Measurements from ENCODE around the gene SARNP. TPM values are rescaled to one million over a fixed set of nuclear protein-coding genes. Genes with fewer than 3 reads are reported as not detected.

SARNP gene
- total RNA-seq, 1 donor from 2014 or later, result 266 TPM

- peaks cover 19% of the 10 kb centered on the region for H3K4me1 ChIP-seq
- H3F3A ChIP-seq (ENCODE audit: low read depth), result peaks cover 39% of the 10 kb centered on the region
- Mint-ChIP-seq H3K9me3 (no peaks in the 10 kb centered on the region), H3K4me1 (peaks cover 32% of the 10 kb centered on the region), H3K4me3 (no peak overlapping the region), H3K27me3 (ENCODE audit: insufficient read depth, low read depth) (peaks cover 6% of the 10 kb centered on the region), H3K27ac (no peak overlapping the region), H3K36me3 (no peaks in the 10 kb centered on the region)
- H2AFZ ChIP-seq (replicated peaks), result no peak overlapping the region
- no peaks in the 10 kb centered on the region for H3K36me3 ChIP-seq
- H3K4me2 ChIP-seq, result no peak overlapping the region
- H3K27ac ChIP-seq, result no peak overlapping the region
- peaks cover 6% of the 10 kb centered on the region for H4K20me1 ChIP-seq (ENCODE audit: low read depth)
- H3K79me2 ChIP-seq (ENCODE audit: low read depth), result no peaks in the 10 kb centered on the region
- no peak overlapping the region for H3K4me3 ChIP-seq
- no peak for DNase-seq (ENCODE audit: low spot score)
- TF ChIP-seq CTCF (IDR thresholded peaks at IDR 0.05) (no peak), EZH2 (IDR thresholded peaks at IDR 0.05) (no peak)
- H3K9ac ChIP-seq, result no peak overlapping the region
- no peaks in the 10 kb centered on the region for H3K9me3 ChIP-seq (ENCODE audit: low read depth)
- no peaks in the 10 kb centered on the region for H3K27me3 ChIP-seq
These were observed 82.9 kb downstream of the SARNP start for GRCh38 chr12:55734595-55734994.

- Histone ChIP-seq H3K4me1 (peaks cover 19% of the 10 kb centered on the region), H3F3A (ENCODE audit: low read depth) (peaks cover 46% of the 10 kb centered on the region), H2AFZ (replicated peaks) (no peak overlapping the region), H3K9me3 (ENCODE audit: low read depth) (no peaks in the 10 kb centered on the region), H3K36me3 (no peaks in the 10 kb centered on the region), H3K4me3 (no peak overlapping the region), H3K4me2 (no peak overlapping the region), H3K27ac (no peak overlapping the region), H4K20me1 (ENCODE audit: low read depth) (peaks cover 6% of the 10 kb centered on the region), H3K79me2 (ENCODE audit: low read depth) (no peaks in the 10 kb centered on the region), H3K9ac (no peak overlapping the region), H3K27me3 (no peaks in the 10 kb centered on the region)
- Mint-ChIP-seq H3K27ac (no peak overlapping the region), H3K4me3 (no peak overlapping the region), H3K4me1 (peaks cover 33% of the 10 kb centered on the region), H3K36me3 (no peaks in the 10 kb centered on the region), H3K9me3 (no peaks in the 10 kb centered on the region), H3K27me3 (ENCODE audit: insufficient read depth, low read depth) (peaks cover 11% of the 10 kb centered on the region)
- DNase-seq (ENCODE audit: low spot score), result no peak
- TF ChIP-seq CTCF (IDR thresholded peaks at IDR 0.05) (no peak), EZH2phosphoT487 (IDR thresholded peaks at IDR 0.05) (no peak), EZH2 (IDR thresholded peaks at IDR 0.05) (no peak)
These were observed 83.7 kb downstream of the SARNP start for GRCh38 chr12:55733858-55734257.

GRCh38 chr12:55733021-55733555 lies 84.4 kb downstream of the SARNP start:
- Histone ChIP-seq H3F3A (ENCODE audit: low read depth) (peaks cover 41% of the 10 kb centered on the region), H4K20me1 (ENCODE audit: low read depth) (peaks cover 6% of the 10 kb centered on the region), H3K4me1 (peaks cover 19% of the 10 kb centered on the region), H3K27ac (no peak overlapping the region), H3K4me3 (no peak overlapping the region), H3K9me3 (ENCODE audit: low read depth) (no peaks in the 10 kb centered on the region), H2AFZ (replicated peaks) (no peak overlapping the region), H3K36me3 (no peaks in the 10 kb centered on the region), H3K27me3 (no peaks in the 10 kb centered on the region), H3K79me2 (ENCODE audit: low read depth) (peaks cover 6% of the 10 kb centered on the region), H3K4me2 (no peak overlapping the region), H3K9ac (no peak overlapping the region)
- no peak overlapping the region for H3K27ac Mint-ChIP-seq
- no peaks in the 10 kb centered on the region for H3K9me3 Mint-ChIP-seq
- no peaks in the 10 kb centered on the region for H3K36me3 Mint-ChIP-seq
- H3K4me3 Mint-ChIP-seq, result no peak overlapping the region
- H3K27me3 Mint-ChIP-seq (ENCODE audit: insufficient read depth, low read depth), result peaks cover 11% of the 10 kb centered on the region
- H3K4me1 Mint-ChIP-seq, result peaks cover 30% of the 10 kb centered on the region
- no peak for TF ChIP-seq CTCF (IDR thresholded peaks at IDR 0.05)
- TF ChIP-seq EZH2 (IDR thresholded peaks at IDR 0.05), result no peak
- TF ChIP-seq EZH2phosphoT487 (IDR thresholded peaks at IDR 0.05), result no peak
- no peak for DNase-seq (ENCODE audit: low spot score)
